LoVo (cell line): ENCODE measurements around the gene CD248.
"Not testable (repeated sequence)": the region's sequence is repeated elsewhere in the genome, so short reads cannot be mapped to it uniquely, and the experiment has no call there.

Source experiments
- DNase-seq: peaks from one replicate; pipeline ENCODE4 v3.0.0-alpha.2; 2016; ENCODE audit warnings: low spot score

Gene CD248

DNA sequence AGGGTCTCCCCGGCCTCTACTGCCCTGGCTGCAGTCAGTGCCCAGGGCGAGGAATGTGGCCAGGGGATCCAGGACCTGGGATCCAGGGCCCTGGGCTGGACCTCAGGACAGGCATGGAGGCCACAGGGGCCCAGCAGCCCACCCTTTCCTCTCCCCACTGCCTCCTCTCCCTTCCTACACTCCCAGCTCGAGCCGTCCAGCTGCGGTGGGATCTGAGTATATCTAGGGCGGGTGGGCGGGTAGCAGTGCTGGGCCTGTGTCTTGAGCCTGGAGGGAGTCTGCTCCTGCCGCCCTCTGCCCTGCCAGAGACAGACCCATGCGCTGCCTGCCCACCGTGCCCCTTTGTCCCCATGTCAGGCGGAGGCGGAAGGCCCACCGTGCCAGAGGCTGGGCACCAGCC, 40.2 kb downstream of the CD248 start:
- not testable (repeated sequence) for DNase-seq

DNA sequence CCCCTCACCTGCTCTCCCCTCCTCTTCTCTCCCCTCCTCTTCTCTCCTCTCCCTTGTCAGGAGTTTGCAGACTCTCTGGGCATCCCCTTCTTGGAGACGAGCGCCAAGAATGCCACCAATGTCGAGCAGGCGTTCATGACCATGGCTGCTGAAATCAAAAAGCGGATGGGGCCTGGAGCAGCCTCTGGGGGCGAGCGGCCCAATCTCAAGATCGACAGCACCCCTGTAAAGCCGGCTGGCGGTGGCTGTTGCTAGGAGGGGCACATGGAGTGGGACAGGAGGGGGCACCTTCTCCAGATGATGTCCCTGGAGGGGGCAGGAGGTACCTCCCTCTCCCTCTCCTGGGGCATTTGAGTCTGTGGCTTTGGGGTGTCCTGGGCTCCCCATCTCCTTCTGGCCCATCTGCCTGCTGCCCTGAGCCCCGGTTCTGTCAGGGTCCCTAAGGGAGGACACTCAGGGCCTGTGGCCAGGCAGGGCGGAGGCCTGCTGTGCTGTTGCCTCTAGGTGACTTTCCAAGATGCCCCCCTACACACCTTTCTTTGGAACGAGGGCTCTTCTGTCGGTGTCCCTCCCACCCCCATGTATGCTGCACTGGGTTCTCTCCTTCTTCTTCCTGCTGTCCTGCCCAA, 40.7 kb downstream of the CD248 start:
- no peak for DNase-seq

DNA sequence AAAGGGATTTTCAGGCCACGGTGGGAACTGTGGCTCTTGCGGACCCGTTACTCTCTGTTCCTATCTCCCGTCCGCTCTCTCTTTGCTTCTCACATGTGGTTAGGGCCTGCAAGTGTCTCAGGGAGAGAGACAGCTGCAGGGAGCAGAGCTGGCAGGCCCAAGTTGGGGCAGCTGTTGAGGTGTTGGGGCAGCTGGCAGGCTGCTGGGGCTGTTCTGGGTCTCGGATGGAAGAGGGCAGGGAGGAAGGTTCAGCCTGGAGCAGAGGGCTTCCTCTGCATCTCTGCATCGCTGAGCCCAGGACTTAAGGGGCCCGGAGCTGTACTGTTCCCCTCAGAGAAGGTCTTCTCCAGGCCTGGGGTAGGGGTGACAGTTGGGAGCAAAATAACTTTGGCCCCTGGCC, 41.4 kb downstream of the CD248 start:
- no peak for DNase-seq

DNA sequence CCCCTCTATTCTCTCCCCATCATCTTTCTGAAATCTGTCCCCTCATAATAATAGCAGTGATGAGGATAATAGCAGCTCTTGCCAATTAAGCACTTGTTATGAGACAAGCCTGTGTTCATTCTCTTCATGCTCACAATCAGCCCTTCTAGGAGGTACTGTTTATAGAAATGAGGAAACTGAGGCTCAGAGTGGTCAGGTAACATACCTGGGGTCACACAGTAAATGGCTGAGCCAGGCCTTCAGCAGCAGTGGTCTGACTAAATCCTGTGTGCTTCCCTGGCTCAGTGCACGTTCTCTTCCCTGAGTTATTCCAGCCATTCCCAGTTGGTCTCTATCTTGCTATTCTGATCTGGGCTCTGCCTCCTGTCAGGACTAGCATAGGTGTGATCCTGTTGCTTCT, 42.6 kb downstream of the CD248 start:
- no peak for DNase-seq

DNA sequence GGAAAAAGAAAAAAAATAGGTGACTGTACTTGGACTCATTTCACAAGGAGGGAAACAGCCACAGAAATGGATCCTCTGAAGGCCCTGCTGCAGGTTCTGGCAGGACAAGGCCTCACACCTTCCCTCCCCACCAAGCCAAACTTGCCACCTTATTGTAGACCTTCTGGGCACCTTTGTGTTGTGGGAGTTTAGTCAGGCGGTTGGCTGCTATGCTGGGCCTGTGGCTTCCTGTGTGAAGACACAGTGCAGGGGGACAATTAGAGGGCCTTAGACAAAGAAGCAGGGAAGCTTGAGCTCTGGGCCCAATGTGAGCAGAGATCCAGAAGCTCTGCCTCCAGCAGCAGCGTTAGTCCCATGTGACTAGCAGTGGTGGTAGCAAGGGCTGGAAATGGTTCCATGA, 44.2 kb downstream of the CD248 start:
- no peak for DNase-seq

DNA sequence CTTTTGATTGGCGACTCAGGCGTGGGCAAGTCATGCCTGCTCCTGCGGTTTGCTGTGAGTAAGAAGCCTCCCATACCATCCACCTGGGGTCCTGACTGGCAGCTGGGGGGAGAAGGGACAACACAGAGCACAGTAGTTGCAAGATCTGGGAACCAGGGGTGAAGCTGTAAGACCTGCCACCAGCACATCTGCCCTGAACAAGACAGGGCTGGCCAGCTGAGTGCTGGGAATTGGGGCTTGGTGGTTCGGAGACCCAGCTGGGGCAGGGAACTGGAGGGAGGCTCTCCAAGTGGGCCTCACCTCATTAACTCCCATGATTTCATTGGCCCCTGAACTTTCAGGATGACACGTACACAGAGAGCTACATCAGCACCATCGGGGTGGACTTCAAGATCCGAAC, 45.0 kb downstream of the CD248 start:
- no peak for DNase-seq

DNA sequence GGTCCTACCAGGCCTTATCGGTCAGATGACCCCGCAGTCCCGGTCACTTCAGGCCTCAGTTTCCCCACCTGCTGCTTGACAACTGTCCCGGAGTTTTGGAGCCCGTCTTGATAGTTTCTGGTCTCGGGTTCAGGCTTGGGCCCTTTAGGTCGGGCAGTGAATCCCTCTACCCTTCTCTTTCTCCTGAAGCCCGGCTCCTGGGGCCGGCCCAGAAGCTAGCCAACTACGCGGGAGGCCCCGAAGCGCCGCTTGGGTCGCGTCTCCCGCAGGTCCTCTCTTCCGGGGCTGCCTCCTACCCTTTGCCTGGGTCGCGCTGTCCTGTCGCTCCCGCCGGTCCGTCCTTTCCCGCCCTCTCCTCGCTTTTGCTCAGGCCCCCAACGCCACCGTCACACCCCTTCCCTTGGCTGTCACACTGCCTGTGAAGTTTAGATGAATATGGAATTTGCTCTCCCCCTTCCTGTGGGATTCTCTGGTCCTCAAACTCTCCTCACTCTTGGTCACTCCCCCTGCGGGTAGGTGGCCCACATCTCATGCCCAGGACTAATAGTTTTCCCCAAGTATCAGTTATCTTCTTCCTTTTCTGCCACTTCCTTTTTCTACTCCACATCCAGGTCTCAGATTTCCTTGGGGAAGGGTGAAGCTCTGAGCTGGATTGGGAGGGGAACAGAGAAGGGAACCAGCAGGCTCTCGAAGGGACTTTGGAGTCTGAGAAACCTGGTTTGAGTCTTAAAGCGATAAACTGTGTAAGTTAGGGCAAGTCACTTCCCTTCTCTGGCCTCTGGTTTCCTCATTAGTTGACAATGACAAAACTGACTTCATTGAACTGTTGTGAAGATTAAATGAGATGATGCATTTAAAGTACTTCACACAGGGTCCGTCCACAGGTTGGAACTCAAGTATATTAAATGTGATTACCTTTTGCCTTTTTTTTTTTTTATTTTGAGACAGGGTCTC, 47.6 kb downstream of the CD248 start:
- peak; percentile 38 for DNase-seq

DNA sequence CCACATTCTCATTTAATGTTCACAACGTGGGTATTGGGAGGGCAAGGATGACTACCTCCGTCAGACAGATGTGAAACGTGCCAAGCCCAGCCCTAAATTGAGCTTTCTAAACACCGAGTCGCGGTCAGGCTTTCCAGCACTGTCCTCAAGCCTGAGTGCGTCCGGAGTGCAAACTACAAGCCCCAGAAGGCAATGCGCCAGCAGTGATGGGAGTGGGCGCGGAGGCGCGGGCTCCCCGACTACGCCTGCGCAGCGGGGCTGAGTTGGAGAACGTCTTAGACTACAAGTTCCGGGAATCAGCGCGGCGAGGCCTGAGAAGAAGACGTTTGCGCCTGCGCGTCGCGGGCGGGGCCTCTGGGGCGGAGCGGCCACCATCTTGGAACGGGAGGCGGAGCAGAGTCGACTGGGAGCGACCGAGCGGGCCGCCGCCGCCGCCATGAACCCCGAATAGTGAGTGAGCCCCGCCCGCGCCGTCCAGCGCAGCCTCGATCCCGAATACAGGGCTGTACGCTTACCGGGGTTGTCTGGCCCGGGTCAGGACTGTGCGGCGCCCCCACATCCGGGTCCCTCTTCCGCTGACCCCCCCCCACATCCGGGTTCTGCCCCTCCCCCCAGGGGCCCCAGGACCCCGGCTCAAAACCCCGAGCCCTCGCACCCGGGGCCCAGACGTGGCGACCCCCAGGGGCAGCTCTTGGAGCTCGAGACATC, 48.4 kb downstream of the CD248 start, which contains the start of gene RAB1B:
Gene RAB1B (plus strand): TSS at position 396 of the 708 bp plus-strand sequence. CDS start 41 bp downstream, at position 437.
- DNase-seq = peak; percentile 100

DNA sequence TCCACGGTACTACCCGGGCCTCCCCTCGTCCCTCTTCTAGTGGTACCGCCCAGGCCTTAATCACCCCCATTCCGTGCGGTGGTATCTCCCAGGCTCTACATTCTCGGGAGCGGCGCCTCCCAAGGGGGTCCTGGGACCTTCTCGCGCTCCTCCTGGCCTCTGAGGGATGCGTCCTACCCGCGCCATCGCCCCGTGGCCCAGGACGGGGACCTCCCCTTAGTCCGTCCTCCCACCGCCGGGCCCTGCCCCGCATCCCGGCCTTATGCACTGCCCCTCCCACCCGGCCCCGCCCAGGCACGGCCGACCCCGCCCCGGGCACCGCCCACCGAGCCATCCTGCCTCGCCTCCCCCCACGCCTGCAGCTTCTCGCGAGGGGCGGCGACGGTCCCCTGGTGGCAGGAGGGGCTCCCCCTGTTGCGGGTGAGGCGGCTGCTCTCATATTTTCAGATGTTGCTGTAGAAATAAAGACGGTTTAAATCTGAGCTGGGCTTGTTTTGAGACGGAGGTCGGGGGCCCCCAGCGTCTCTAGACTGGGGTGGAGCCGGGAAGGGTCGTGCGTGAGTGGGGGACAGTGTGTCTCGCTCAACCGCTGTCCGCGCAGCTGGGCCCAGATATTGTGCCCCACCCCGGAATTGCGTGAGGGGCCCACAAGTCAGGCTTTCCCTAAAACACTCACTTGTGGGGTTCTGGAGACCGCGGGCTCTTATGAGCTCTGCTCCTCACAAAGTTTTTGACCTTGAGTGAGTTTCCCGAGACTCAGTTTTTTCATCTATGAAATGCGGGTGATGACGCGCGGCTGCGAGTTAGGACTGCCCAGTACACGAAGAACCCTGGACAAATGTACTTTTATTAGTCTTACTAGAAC, 49.2 kb downstream of the CD248 start:
- DNase-seq = no peak

DNA sequence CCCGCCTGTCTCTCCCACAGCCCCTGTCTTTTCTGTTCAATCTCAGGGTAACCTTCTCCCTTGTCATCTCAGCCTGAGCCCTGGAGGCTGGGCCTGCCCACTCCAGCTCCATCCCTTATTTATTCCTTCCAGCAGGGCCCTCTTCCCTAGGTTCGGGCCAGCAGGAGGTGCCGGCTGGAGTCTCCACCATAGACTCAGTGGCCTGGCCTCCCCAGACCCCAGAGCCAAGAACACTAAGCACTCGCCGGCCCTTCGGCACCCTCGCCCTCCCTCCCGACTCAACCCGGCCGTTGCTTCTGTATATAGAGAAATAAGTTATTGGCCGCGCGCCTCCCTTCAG, 49.8 kb downstream of the CD248 start:
- no peak for DNase-seq

DNA sequence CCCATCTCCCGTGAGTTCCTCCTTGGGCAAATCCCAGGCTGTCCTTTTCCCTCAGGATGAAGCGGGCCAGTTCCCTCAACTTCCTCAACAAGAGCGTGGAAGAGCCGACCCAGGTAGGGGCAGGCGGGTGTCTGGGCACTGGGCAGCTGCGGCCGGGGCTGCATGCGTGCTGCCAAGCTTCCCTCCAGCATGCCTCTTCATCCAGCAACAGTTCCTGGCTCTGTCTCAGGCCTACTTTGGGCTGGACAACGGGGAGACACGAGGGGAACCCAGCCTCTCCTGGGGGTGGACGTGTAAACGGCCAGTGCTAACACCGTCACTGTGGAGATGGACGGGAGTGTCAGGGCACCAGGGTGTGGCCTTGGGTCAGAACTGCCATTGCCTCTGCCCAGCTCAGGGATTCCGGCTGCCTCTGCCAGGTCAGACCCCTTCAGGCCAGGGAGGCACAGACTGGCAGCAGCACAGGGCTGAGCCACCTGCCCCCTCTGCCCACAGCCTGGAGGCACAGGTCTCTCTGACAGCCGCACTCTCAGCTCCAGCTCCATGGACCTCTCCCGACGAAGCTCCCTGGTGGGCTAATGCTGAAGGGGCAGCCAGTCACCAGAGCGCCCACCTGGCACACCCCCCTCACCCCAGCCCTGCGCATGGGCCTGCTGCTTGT, 50.3 kb downstream of the CD248 start:
- DNase-seq = no peak

DNA sequence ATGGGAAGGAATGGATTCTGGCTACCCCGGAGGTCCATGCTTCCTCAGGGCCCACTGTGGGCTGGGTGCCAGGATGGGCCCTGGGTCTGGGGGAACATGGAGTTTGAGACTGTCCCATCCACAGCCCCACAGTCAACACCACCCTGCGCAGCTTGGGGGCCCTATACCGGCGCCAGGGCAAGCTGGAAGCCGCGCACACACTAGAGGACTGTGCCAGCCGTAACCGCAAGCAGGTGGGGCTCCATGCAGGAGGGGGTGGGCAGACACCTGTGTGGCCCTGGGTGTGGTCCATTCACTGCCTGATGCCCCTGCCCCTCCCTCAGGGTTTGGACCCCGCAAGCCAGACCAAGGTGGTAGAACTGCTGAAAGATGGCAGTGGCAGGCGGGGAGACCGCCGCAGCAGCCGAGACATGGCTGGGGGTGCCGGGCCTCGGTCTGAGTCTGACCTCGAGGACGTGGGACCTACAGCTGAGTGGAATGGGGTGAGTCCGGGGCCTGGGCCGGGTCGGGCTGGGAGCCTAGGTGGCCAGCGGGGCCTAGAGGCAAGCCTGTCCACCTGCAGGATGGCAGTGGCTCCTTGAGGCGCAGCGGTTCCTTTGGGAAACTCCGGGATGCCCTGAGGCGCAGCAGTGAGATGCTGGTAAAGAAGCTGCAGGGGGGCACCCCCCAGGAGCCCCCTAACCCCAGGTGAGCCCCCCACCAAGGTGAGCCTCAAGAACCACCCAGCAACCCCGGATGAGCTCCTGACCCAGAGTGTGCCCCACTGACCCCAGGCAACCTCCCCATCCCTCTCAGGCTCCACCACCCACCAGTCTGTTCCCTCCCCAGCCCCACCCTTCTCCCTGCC, 51.1 kb downstream of the CD248 start:
- DNase-seq = no peak

DNA sequence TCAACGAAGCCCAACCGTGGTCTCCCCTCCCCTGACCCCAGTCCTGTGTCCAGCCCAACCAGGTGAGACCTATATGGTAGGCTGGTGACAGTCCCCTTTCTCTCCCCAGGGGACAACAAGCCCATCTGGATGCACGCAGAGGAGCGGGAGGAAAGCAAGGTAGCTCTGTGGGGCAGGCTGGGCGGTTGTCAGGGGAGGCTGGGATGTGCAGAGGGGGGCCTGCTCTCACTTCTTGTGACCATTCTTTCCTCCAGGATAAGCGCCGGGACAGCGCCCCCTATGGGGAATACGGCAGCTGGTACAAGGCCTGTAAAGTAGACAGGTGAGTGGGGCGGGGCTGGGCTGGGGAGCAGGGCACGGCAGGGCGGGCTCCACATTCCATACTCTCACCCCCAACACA, 51.9 kb downstream of the CD248 start:
- DNase-seq = no peak
